ENCODE results near the gene CPOX.
"Not testable (repeated sequence)": the region's sequence is repeated elsewhere in the genome, so short reads cannot be mapped to it uniquely, and the experiment has no call there.

CPOX gene

DNA sequence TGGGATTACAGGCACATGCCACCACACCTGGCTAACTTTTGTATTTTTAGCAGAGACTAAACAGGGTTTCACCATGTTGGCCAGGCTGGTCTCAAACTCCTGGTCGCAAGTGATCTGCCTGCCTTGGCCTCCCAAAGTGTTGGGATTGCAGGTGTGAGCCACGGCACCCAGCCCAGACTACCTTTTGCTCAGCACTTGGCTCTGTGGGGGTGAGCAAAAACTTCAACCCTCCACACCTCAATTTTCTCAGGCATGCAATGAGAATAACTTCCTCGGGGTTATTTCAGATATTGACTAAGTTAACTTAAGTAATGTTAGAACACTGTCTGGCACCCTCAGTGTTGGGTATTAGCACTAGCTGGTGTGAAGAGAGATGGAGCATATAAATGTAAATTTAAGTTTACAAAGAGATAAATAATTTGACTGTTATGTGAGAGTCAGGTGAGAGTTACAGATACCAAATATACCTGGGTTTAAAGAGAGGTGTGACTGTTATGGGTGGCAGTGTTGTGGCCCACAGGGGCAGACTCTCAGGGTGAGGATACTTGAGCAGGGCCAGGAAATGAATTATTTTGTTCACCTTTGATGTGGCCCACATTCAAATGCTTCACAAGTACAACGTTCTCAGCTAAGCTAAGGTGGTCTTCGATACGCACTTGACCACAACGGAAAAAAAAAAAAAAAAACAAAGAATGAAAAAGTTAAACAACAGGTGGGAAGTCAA lies 29.0 kb downstream of the CPOX start:
- TF ChIP-seq, protein P1, sequence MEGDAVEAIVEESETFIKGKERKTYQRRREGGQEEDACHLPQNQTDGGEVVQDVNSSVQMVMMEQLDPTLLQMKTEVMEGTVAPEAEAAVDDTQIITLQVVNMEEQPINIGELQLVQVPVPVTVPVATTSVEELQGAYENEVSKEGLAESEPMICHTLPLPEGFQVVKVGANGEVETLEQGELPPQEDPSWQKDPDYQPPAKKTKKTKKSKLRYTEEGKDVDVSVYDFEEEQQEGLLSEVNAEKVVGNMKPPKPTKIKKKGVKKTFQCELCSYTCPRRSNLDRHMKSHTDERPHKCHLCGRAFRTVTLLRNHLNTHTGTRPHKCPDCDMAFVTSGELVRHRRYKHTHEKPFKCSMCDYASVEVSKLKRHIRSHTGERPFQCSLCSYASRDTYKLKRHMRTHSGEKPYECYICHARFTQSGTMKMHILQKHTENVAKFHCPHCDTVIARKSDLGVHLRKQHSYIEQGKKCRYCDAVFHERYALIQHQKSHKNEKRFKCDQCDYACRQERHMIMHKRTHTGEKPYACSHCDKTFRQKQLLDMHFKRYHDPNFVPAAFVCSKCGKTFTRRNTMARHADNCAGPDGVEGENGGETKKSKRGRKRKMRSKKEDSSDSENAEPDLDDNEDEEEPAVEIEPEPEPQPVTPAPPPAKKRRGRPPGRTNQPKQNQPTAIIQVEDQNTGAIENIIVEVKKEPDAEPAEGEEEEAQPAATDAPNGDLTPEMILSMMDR (conservative IDR thresholded peaks at IDR 0.05; ENCODE audit: low read depth, low read length), result no peak
- H3K4me3 ChIP-seq (ENCODE audit: low read depth, low read length), result no peak overlapping the region
- DNase-seq (ENCODE audit: low read depth), result no peak

DNA sequence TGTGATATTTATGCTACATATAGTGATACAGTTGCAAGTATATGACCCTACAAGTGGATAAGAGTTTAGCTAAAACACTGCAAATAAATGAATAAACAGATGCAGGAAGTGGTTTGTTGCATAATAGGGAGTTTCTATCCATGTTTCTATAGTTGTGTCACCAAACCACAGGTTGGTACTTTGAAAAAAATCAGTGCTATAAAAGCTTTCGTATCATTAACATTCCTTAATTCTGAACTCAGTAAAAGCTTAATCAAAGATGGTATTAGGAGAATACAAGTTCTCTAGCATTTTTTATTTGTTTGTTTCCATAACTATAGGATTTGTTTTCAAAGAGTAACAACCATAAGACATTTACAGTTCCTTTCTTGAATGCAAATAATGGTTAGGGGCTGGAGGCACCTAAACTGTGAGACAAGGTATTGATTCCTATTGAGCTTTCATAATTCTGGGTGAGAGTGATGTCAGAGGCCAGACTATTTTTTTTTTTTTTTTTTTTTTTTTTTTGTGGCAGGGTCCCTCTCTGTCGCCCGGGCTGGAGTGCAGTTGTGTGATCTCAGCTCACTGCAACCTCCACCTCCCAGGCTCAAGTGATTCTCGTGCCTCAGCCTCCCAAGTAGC lies 29.6 kb downstream of the CPOX start:
- no peak overlapping the region for H3K4me3 ChIP-seq (ENCODE audit: low read depth, low read length)
- TF ChIP-seq, protein P1 (conservative IDR thresholded peaks at IDR 0.05; ENCODE audit: low read depth, low read length), result no peak
- DNase-seq (ENCODE audit: low read depth), result peak; percentile 75

GRCh38 chr3:98561727-98562521 lies 31.5 kb downstream of the CPOX start:
- DNase-seq (ENCODE audit: low read depth), result peak; percentile 49
- H3K4me3 ChIP-seq (ENCODE audit: low read depth, low read length), result no peak overlapping the region
- TF ChIP-seq, protein P1 (conservative IDR thresholded peaks at IDR 0.05; ENCODE audit: low read depth, low read length), result no peak

GRCh38 chr3:98560911-98561310 lies 32.5 kb downstream of the CPOX start:
- TF ChIP-seq, protein P1 (conservative IDR thresholded peaks at IDR 0.05; ENCODE audit: low read depth, low read length), result no peak
- no peak overlapping the region for H3K4me3 ChIP-seq (ENCODE audit: low read depth, low read length)
- DNase-seq (ENCODE audit: low read depth), result no peak

GRCh38 chr3:98559769-98560168 lies 33.6 kb downstream of the CPOX start:
- H3K4me3 ChIP-seq (ENCODE audit: low read depth, low read length); DNase-seq (ENCODE audit: low read depth): not testable (repeated sequence)

DNA sequence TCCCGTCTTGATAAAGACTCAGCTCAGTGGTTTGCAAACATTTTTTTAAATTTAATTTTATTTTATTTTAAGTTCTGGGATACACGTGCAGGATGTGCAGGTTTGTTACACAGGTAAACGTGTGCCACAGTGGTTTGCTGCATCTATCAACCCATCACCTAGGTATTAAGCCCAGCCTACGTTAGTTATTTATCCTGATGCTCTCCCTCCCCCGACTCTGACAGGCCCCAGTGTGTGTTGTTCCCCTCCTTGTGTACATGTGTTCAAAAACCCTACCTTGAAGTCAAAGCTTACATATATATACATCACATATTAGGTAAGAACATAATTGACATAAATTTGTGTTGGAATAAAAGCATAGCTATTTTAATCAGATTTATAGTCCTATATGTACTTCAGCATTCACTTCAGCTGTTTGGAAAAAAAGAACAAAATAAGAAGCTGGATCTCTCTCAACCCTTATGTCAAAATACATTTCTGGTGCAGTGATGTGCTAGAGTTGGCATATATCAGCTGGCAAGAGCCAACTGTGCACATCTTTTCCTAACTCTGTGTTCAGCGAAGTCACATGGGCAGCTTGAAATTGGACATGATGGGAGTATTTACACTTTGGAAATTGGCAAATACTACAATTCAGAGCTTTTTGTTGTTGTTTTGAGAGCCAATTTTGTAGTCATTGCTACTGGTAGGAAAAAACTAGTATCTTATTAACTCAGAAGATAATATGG lies 35.1 kb downstream of the CPOX start:
- no peak for DNase-seq (ENCODE audit: low read depth)
- no peak overlapping the region for H3K4me3 ChIP-seq (ENCODE audit: low read depth, low read length)
- TF ChIP-seq, protein P1 (conservative IDR thresholded peaks at IDR 0.05; ENCODE audit: low read depth, low read length), result no peak

All from choroid plexus epithelial cell (primary cell).